Measurements from ENCODE around the gene HAND2.

The HAND2 gene

DNA sequence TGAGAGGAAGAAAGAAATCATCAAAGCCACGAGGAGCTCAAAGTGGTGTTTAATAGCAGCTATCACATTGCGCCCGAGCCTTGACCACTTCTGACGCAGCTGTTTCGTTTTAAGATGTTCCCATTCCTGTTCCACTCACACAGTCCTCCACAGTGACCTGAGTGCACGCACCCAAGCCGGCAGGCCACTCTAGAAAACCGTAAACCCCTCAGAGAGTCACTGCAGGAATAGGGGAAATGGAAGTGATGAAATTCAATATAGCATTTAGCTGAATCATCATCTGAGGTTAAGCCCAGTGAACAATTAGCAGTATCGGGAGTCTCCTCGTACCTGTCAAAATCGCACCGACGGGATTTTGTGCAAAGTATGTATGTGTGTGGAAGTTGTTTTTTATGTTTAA, 17.9 kb upstream of the HAND2 start:
- Histone ChIP-seq H3K27me3 (ENCODE audit: insufficient read depth, low read length, poor library complexity) (peaks cover 12% of the 10 kb centered on the region), H3K4me3 (ENCODE audit: low read depth in 1 of 2, low read length in 2 of 2) (no peak overlapping the region), H3K9ac (ENCODE audit: low read depth, low read length) (no peak overlapping the region), H3K27ac (ENCODE audit: low read length) (no peak overlapping the region), H3K4me1 (ENCODE audit: insufficient read depth, low read length) (no peaks in the 10 kb centered on the region), H3K79me2 (ENCODE audit: insufficient read depth, low read length) (no peaks in the 10 kb centered on the region), H3K9me3 (ENCODE audit: insufficient read depth, low read length, severe bottlenecking) (no peaks in the 10 kb centered on the region), H4K20me1 (ENCODE audit: insufficient read depth, low read length) (no peaks in the 10 kb centered on the region), H2AFZ (ENCODE audit: low read depth, low read length) (no peak overlapping the region), H3K4me2 (ENCODE audit: insufficient read depth, low read length) (no peak overlapping the region), H3K36me3 (ENCODE audit: insufficient read depth, low read length) (no peaks in the 10 kb centered on the region)
- ATAC-seq (ENCODE audit: insufficient read depth, low read depth) = no peak
- no peak for DNase-seq
- TF ChIP-seq EZH2 (IDR thresholded peaks at IDR 0.05; ENCODE audit: borderline replicate concordance, low read depth, low read length, severe bottlenecking) (no peak), CTCF (IDR thresholded peaks at IDR 0.05; ENCODE audit: borderline replicate concordance, extremely low read depth, low read length, poor library complexity, severe bottlenecking) (no peak)

- no peak for DNase-seq
- H3K9ac ChIP-seq (ENCODE audit: low read depth, low read length) = no peak overlapping the region
- peaks cover 15% of the 10 kb centered on the region for H3K27me3 ChIP-seq (ENCODE audit: insufficient read depth, low read length, poor library complexity)
- no peaks in the 10 kb centered on the region for H3K9me3 ChIP-seq (ENCODE audit: insufficient read depth, low read length, severe bottlenecking)
- H3K79me2 ChIP-seq (ENCODE audit: insufficient read depth, low read length) = no peaks in the 10 kb centered on the region
- H4K20me1 ChIP-seq (ENCODE audit: insufficient read depth, low read length) = no peaks in the 10 kb centered on the region
- no peak overlapping the region for H2AFZ ChIP-seq (ENCODE audit: low read depth, low read length)
- ATAC-seq (ENCODE audit: insufficient read depth, low read depth) = no peak
- no peak overlapping the region for H3K4me3 ChIP-seq (ENCODE audit: low read depth in 1 of 2, low read length in 2 of 2)
- no peaks in the 10 kb centered on the region for H3K4me1 ChIP-seq (ENCODE audit: insufficient read depth, low read length)
- no peaks in the 10 kb centered on the region for H3K36me3 ChIP-seq (ENCODE audit: insufficient read depth, low read length)
- TF ChIP-seq CTCF (IDR thresholded peaks at IDR 0.05; ENCODE audit: borderline replicate concordance, extremely low read depth, low read length, poor library complexity, severe bottlenecking) = no peak
- TF ChIP-seq EZH2 (IDR thresholded peaks at IDR 0.05; ENCODE audit: borderline replicate concordance, low read depth, low read length, severe bottlenecking) = no peak
- H3K4me2 ChIP-seq (ENCODE audit: insufficient read depth, low read length) = no peak overlapping the region
- no peak overlapping the region for H3K27ac ChIP-seq (ENCODE audit: low read length)
These were observed 16.7 kb upstream of the HAND2 start for GRCh38 chr4:173546776-173547175.

DNA sequence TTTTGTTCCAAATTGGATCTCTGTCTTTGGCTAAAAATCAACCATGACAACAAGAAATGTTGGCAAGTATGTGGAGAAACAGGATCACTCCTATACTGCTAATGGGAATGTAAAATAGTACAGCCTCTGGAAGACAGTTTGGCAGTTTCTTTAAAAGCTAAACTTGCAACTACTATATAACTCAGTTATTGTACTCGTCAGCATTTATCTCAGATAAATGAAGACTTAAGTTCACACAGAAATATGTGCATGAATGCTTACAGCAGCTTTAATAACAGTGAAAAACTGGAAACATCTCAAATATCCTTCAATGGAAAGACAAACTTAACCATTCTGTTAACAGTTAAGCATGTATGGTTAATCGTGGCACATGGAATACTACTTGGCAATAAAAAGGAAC, 15.4 kb upstream of the HAND2 start:
- no peak for ATAC-seq (ENCODE audit: insufficient read depth, low read depth)
- no peaks in the 10 kb centered on the region for H4K20me1 ChIP-seq (ENCODE audit: insufficient read depth, low read length)
- H2AFZ ChIP-seq (ENCODE audit: low read depth, low read length) = no peak overlapping the region
- no peak overlapping the region for H3K27ac ChIP-seq (ENCODE audit: low read length)
- TF ChIP-seq CTCF (IDR thresholded peaks at IDR 0.05; ENCODE audit: borderline replicate concordance, extremely low read depth, low read length, poor library complexity, severe bottlenecking) (no peak), EZH2 (IDR thresholded peaks at IDR 0.05; ENCODE audit: borderline replicate concordance, low read depth, low read length, severe bottlenecking) (no peak)
- DNase-seq = no peak
- H3K9ac ChIP-seq (ENCODE audit: low read depth, low read length) = no peak overlapping the region
- H3K9me3 ChIP-seq (ENCODE audit: insufficient read depth, low read length, severe bottlenecking) = no peaks in the 10 kb centered on the region
- peaks cover 21% of the 10 kb centered on the region for H3K27me3 ChIP-seq (ENCODE audit: insufficient read depth, low read length, poor library complexity)
- H3K79me2 ChIP-seq (ENCODE audit: insufficient read depth, low read length) = no peaks in the 10 kb centered on the region
- no peak overlapping the region for H3K4me3 ChIP-seq (ENCODE audit: low read depth in 1 of 2, low read length in 2 of 2)
- no peak overlapping the region for H3K4me2 ChIP-seq (ENCODE audit: insufficient read depth, low read length)
- no peaks in the 10 kb centered on the region for H3K36me3 ChIP-seq (ENCODE audit: insufficient read depth, low read length)
- H3K4me1 ChIP-seq (ENCODE audit: insufficient read depth, low read length) = no peaks in the 10 kb centered on the region

GRCh38 chr4:173543266-173543665, 13.2 kb upstream of the HAND2 start:
- ATAC-seq (ENCODE audit: insufficient read depth, low read depth) = no peak
- H2AFZ ChIP-seq (ENCODE audit: low read depth, low read length) = no peak overlapping the region
- H3K36me3 ChIP-seq (ENCODE audit: insufficient read depth, low read length) = no peaks in the 10 kb centered on the region
- no peak overlapping the region for H3K4me3 ChIP-seq (ENCODE audit: low read depth in 1 of 2, low read length in 2 of 2)
- no peak for TF ChIP-seq EZH2 (IDR thresholded peaks at IDR 0.05; ENCODE audit: borderline replicate concordance, low read depth, low read length, severe bottlenecking)
- TF ChIP-seq CTCF (IDR thresholded peaks at IDR 0.05; ENCODE audit: borderline replicate concordance, extremely low read depth, low read length, poor library complexity, severe bottlenecking) = no peak
- H3K9me3 ChIP-seq (ENCODE audit: insufficient read depth, low read length, severe bottlenecking) = no peaks in the 10 kb centered on the region
- no peak overlapping the region for H3K27ac ChIP-seq (ENCODE audit: low read length)
- no peaks in the 10 kb centered on the region for H4K20me1 ChIP-seq (ENCODE audit: insufficient read depth, low read length)
- H3K9ac ChIP-seq (ENCODE audit: low read depth, low read length) = no peak overlapping the region
- no peak for DNase-seq
- no peak overlapping the region for H3K4me2 ChIP-seq (ENCODE audit: insufficient read depth, low read length)
- H3K4me1 ChIP-seq (ENCODE audit: insufficient read depth, low read length) = no peaks in the 10 kb centered on the region
- peaks cover 33% of the 10 kb centered on the region for H3K27me3 ChIP-seq (ENCODE audit: insufficient read depth, low read length, poor library complexity)
- no peaks in the 10 kb centered on the region for H3K79me2 ChIP-seq (ENCODE audit: insufficient read depth, low read length)

Data from DND-41 (cell line).